Measurements from ENCODE around the gene MT4. TPM values are rescaled to one million over a fixed set of nuclear protein-coding genes. Genes with fewer than 3 reads are reported as not detected.

MT4 gene
- total and polyA plus RNA-seq, 2 of the 4 experiments (the other 2 are of a cell fraction): not detected

DNA sequence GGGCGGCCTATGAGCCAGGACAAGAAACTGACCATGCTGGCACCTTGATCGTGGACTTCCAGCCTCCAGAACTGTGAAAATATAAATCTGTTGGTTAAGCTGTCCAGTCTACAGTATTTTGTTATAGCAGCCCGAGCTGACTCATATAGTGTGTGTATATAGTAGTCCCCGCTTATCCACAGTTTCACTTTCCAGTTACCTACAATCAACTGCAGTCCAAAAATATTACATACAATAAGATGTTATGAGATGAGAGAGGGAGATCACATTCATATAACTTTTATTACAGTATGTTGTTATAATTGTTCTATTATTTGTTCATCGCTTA is 29.4 kb downstream of the MT4 start:
- POLR2A ChIA-PET (ENCODE audit: unreplicated experiment): no interaction called here

More for the DNA sequence above, 29.4 kb downstream of the MT4 start:
- no peak overlapping the region for H2BK5ac ChIP-seq (ENCODE audit: low read depth, low read length, poor library complexity, severe bottlenecking)
- H3K4me1 ChIP-seq (ENCODE audit: control insufficient read depth, insufficient read depth, low read length): peaks cover 2% of the 10 kb centered on the region; the same call in 1 of the 2 replicates
- H3K4me3 ChIP-seq (ENCODE audit: insufficient read depth, low read depth, low read length): no peak overlapping the region
- H3K79me1 ChIP-seq (ENCODE audit: low read depth in 1 of 2, low read length in 2 of 2): no peaks in the 10 kb centered on the region
- no peak overlapping the region for H3K56ac ChIP-seq (ENCODE audit: extremely low read depth, insufficient read depth, low read length)
- H3K18ac ChIP-seq (ENCODE audit: low read depth, low read length): no peak overlapping the region
- WGBS, 2 experiments (ENCODE audit: extremely low coverage in 2 of 2, insufficient read length in 1 of 2): no CpG with 5 or more reads among the region's 5 CpGs
- no peak overlapping the region for H3K14ac ChIP-seq (replicated peaks; ENCODE audit: low read depth, low read length)
- H4K5ac ChIP-seq (ENCODE audit: low read depth, low read length): no peak overlapping the region
- H3K4ac ChIP-seq (ENCODE audit: low read depth, low read length): no peak overlapping the region
- H3K4me2 ChIP-seq (ENCODE audit: low read depth, low read length): no peak overlapping the region
- no peak overlapping the region for H3K27ac ChIP-seq (ENCODE audit: insufficient read depth, low read length)
- H4K20me1 ChIP-seq (ENCODE audit: insufficient read depth, low read length): no peaks in the 10 kb centered on the region
- TF ChIP-seq ELK1 (IDR thresholded peaks at IDR 0.05; ENCODE audit: borderline replicate concordance, low read depth, low read length) (no peak), CEBPB (IDR thresholded peaks at IDR 0.05; ENCODE audit: low read depth, low read length) (no peak), RCOR1 (IDR thresholded peaks at IDR 0.05; ENCODE audit: insufficient replicate concordance, low read length) (no peak), BHLHE40 (IDR thresholded peaks at IDR 0.05; ENCODE audit: low read depth, low read length) (no peak), NFE2L2 (IDR thresholded peaks at IDR 0.05; ENCODE audit: low read depth, low read length) (no peak), POLR2A (IDR thresholded peaks at IDR 0.05; ENCODE audit: low read depth, low read length) (no peak), MAFK (IDR thresholded peaks at IDR 0.05; ENCODE audit: low read depth, low read length) (no peak), SMC3 (IDR thresholded peaks at IDR 0.05; ENCODE audit: low read depth, low read length) (no peak), MAZ (IDR thresholded peaks at IDR 0.05; ENCODE audit: borderline replicate concordance, low read depth, low read length) (no peak), RAD21 (IDR thresholded peaks at IDR 0.05; ENCODE audit: low read length) (no peak), FOS (IDR thresholded peaks at IDR 0.05; ENCODE audit: low read depth, low read length) (no peak), CHD1 (IDR thresholded peaks at IDR 0.05; ENCODE audit: low read depth, low read length) (no peak), RFX5 (IDR thresholded peaks at IDR 0.05; ENCODE audit: low read depth, low read length) (no peak)
- TF ChIP-seq, protein P1, sequence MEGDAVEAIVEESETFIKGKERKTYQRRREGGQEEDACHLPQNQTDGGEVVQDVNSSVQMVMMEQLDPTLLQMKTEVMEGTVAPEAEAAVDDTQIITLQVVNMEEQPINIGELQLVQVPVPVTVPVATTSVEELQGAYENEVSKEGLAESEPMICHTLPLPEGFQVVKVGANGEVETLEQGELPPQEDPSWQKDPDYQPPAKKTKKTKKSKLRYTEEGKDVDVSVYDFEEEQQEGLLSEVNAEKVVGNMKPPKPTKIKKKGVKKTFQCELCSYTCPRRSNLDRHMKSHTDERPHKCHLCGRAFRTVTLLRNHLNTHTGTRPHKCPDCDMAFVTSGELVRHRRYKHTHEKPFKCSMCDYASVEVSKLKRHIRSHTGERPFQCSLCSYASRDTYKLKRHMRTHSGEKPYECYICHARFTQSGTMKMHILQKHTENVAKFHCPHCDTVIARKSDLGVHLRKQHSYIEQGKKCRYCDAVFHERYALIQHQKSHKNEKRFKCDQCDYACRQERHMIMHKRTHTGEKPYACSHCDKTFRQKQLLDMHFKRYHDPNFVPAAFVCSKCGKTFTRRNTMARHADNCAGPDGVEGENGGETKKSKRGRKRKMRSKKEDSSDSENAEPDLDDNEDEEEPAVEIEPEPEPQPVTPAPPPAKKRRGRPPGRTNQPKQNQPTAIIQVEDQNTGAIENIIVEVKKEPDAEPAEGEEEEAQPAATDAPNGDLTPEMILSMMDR (conservative IDR thresholded peaks at IDR 0.05; ENCODE audit: low read depth, low read length): no peak
- TF ChIP-seq, protein P2, sequence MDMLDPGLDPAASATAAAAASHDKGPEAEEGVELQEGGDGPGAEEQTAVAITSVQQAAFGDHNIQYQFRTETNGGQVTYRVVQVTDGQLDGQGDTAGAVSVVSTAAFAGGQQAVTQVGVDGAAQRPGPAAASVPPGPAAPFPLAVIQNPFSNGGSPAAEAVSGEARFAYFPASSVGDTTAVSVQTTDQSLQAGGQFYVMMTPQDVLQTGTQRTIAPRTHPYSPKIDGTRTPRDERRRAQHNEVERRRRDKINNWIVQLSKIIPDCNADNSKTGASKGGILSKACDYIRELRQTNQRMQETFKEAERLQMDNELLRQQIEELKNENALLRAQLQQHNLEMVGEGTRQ (IDR thresholded peaks at IDR 0.05; ENCODE audit: low read depth, low read length): no peak
- ATAC-seq (ENCODE audit: low read depth) (no peak), DNase-seq (no peak)
- H3K36me3 ChIP-seq (ENCODE audit: control insufficient read depth, insufficient read depth, low read length): no peaks in the 10 kb centered on the region
- no peak overlapping the region for H2AK5ac ChIP-seq (ENCODE audit: low read depth, low read length)
- H2BK20ac ChIP-seq (ENCODE audit: low read depth, low read length): no peak overlapping the region
- H2BK120ac ChIP-seq (ENCODE audit: low read depth, low read length): no peak overlapping the region
- in situ Hi-C loops (cut with MboI; ENCODE audit: low sequenced_read_pairs): no loop called here
- peaks cover 24% of the 10 kb centered on the region for H3K27me3 ChIP-seq (ENCODE audit: control insufficient read depth, insufficient read depth, low read length)
- no peak overlapping the region for H3K9ac ChIP-seq (ENCODE audit: low read depth, low read length)
- H3K23ac ChIP-seq (ENCODE audit: low read depth, low read length): no peak overlapping the region
- no peak overlapping the region for H2AFZ ChIP-seq (replicated peaks; ENCODE audit: low read length, poor library complexity)
- H2AK9ac ChIP-seq (replicated peaks; ENCODE audit: low read depth, low read length, poor library complexity): no peak overlapping the region
- no peak overlapping the region for H4K8ac ChIP-seq (ENCODE audit: low read depth in 2 of 2, low read length in 2 of 2)
- 0 out of 2 replicates have a peak, but pooled peaks cover 3% of the 10 kb centered on the region for H3K9me3 ChIP-seq (ENCODE audit: control insufficient read depth, insufficient read depth, low read length)
- intact Hi-C loops (cut with micrococcal nuclease): no loop called here
- H3K9me1 ChIP-seq (ENCODE audit: insufficient read depth, low read length): no peaks in the 10 kb centered on the region
- no peak overlapping the region for H2BK15ac ChIP-seq (ENCODE audit: low read depth, low read length)
- BruUV-seq (replicated peaks): no TSS peak
- dilution Hi-C loops (cut with HindIII; ENCODE audit: low sequenced_read_pairs, unreplicated experiment): no loop called here
- CTCF ChIA-PET: interaction anchor here (1.0 kb wide), 1 partner anchor 9 kb away, joined by 3 read pairs; no protein-coding TSS in a partner anchor
- H4K91ac ChIP-seq (ENCODE audit: insufficient read depth, low read depth, low read length): no peak overlapping the region

Measured in IMR-90 (cell line).